GM12875 (cell line): ENCODE results near the gene GPR26.

Experiments used
- H3K4me3 ChIP-seq: one replicate; pipeline ENCODE4 v1.5.1; 2011; ENCODE audit warnings: low read depth, low read length, control low read depth
- CTCF ChIP-seq: IDR thresholded peaks from 2 replicates; pipeline ENCODE4 v1.5.1; 2011; ENCODE audit warnings: low read depth, mild to moderate bottlenecking, control low read depth, inconsistent platforms, low read length, moderate library complexity, borderline replicate concordance; ENCODE audit not compliant: insufficient read depth

The GPR26 gene

GRCh38 chr10:123645615-123646014, 20.5 kb upstream of the GPR26 start:
- H3K4me3 ChIP-seq: no peak overlapping the region
- TF ChIP-seq CTCF: no peak

- no peak overlapping the region for H3K4me3 ChIP-seq
- no peak for TF ChIP-seq CTCF
Observed at GRCh38 chr10:123648595-123648994, 17.6 kb upstream of the GPR26 start.

- no peak overlapping the region for H3K4me3 ChIP-seq
- TF ChIP-seq CTCF: no peak
Observed at GRCh38 chr10:123649676-123650075, 16.5 kb upstream of the GPR26 start.

- no peak for TF ChIP-seq CTCF
- H3K4me3 ChIP-seq: no peak overlapping the region
Observed at GRCh38 chr10:123651421-123652047, 14.6 kb upstream of the GPR26 start.

GRCh38 chr10:123655751-123656150, 10.4 kb upstream of the GPR26 start:
- H3K4me3 ChIP-seq: no peak overlapping the region
- no peak for TF ChIP-seq CTCF

GRCh38 chr10:123663522-123663921, 2.6 kb upstream of the GPR26 start:
- TF ChIP-seq CTCF: no peak
- no peak overlapping the region for H3K4me3 ChIP-seq

GRCh38 chr10:123665491-123666286, 466 bp upstream of the GPR26 start:
- TF ChIP-seq CTCF: no peak
- no peak overlapping the region for H3K4me3 ChIP-seq
